Stromal cell of bone marrow (primary cell): ENCODE data around the gene ABCC8.

Source experiments
- DNase-seq: peaks from one replicate; pipeline ENCODE4 v3.0.0-alpha.2; 2012; ENCODE audit warnings: low read depth

Gene ABCC8

GRCh38 chr11:17351172-17351509 lies 125.5 kb downstream of the ABCC8 start:
- DNase-seq = no peak

DNA sequence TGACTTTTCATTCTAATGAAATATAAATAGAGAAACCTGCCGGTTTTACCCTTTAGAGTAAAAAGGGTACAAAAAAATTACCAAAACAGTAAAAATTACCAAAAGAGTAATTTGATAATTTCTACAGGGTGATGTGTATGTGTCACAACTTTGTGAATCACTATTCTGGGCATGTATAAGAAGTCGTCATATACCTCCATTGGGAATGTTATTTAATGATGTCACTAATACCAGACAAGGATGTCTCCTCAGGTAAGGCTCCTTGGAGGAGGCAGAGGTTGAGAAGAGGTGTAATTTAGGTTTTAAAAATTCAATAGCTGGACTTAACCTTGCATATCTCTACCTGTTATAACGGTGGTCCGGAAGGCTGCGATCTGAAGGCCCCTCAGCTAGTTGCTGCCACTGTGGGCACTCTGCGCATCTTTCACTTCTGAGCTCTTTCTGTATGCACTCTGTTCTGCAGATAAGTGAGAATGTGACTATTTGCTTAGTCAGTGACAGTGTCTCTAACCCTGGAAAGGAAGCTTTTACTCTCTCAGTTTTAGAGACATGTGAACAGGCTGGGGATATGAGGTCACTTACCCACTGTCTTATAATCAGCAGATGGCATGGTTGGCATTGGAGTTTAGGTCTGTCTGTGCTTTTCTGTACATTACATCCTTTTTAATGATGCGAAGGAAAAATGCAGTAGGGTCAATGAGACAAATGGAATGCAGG lies 126.0 kb downstream of the ABCC8 start:
- no peak for DNase-seq

- no peak for DNase-seq
These were observed 129.0 kb downstream of the ABCC8 start for GRCh38 chr11:17347676-17348075.

- DNase-seq = peak; percentile 91
These were observed 132.7 kb downstream of the ABCC8 start for GRCh38 chr11:17343907-17344306.

DNA sequence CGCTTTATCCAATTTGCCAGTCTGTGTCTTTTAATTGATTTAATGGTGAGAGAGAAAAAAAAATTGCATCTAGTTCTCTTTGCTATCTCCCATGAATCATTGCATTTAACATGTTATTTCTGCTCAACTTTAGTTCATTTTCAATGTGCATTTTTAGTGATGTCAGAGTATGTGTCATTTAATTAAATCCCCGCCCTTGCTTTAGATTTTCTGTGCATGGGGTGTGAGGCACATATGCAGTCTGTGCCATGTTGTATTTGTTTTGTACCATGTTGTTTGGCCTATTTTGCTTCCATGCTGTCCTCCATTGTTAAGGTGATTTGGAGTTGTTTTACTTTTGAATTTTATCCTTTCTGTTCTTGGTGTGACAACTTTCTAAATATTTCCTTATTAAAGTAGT lies 133.4 kb downstream of the ABCC8 start:
- no peak for DNase-seq
